AG04449 (cell line): Measurements from ENCODE around the gene HPSE2.

Experiments used
- CTCF ChIA-PET: fragments of 350-600 bp; formaldehyde crosslinking; extraction: SDS; loops from one replicate; lab custom pipeline; 2021; ENCODE audit warnings: antibody characterized with exemption; lab: Yijun Ruan, JAX
- POLR2A ChIA-PET: fragments of 400-600, 350-600 bp; formaldehyde crosslinking; extraction: SDS; loops from one replicate; lab custom pipeline; 2020; ENCODE audit warnings: antibody characterized with exemption, inconsistent platforms; lab: Yijun Ruan, JAX
- DNase-seq: peaks from one replicate; pipeline ENCODE4 v3.0.0-alpha.2; 2010; ENCODE audit warnings: low read depth, low spot score
- H3K4me3 ChIP-seq: 2 replicates; pipeline ENCODE4 v1.5.1; 2011; ENCODE audit warnings: low read depth, mild to moderate bottlenecking, control low read depth, low read length
- TF ChIP-seq, protein P1 (sequence below): IDR thresholded peaks from one replicate; pipeline ENCODE4 v1.5.1; 2011; ENCODE audit warnings: mild to moderate bottlenecking, moderate library complexity, low read length, control low read depth, inconsistent platforms; ENCODE audit not compliant: insufficient read depth; ENCODE audit errors: missing control alignments

Gene HPSE2

DNA sequence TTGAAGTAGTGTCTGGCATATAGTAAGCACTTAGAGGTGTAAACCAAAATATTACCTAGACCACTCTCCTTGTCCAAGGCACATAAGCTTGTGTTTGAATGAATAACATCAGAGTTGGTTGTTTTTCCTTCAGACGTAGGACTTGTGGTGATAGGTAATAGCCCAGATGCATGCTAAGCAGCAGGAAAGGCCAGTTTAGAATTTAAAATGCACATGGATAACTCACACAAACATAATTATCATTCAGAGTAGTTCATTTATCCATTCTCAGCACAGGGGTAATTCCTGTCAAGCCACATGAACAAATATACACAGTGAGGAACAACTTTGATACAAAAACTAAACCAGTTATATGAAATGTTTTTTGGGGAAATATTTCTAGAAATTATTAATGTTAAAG lies 607.9 kb downstream of the HPSE2 start:
- TF ChIP-seq, protein P1, sequence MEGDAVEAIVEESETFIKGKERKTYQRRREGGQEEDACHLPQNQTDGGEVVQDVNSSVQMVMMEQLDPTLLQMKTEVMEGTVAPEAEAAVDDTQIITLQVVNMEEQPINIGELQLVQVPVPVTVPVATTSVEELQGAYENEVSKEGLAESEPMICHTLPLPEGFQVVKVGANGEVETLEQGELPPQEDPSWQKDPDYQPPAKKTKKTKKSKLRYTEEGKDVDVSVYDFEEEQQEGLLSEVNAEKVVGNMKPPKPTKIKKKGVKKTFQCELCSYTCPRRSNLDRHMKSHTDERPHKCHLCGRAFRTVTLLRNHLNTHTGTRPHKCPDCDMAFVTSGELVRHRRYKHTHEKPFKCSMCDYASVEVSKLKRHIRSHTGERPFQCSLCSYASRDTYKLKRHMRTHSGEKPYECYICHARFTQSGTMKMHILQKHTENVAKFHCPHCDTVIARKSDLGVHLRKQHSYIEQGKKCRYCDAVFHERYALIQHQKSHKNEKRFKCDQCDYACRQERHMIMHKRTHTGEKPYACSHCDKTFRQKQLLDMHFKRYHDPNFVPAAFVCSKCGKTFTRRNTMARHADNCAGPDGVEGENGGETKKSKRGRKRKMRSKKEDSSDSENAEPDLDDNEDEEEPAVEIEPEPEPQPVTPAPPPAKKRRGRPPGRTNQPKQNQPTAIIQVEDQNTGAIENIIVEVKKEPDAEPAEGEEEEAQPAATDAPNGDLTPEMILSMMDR: no peak
- H3K4me3 ChIP-seq: no peak overlapping the region
- ChIA-PET POLR2A (no interaction called here), CTCF (no interaction called here)
- DNase-seq: no peak

DNA sequence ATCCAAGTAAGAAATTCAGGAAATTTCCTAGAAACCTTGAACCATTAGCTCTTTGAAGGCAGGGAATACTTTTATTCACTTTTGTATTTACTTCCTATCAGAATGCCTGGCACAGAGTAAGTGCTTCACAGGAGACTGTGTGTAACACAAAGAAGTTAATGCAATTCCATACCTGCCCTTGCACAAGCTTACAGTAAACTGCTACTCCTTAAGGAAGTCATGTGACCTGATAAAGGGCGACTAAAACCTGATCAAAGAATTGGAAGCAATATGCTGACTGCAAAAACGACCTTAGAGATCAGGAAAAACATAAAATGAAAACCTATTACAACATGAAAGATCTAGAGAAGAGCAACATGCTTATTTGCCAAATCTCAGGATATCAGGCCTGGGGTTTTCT lies 610.7 kb downstream of the HPSE2 start:
- TF ChIP-seq, protein P1: no peak
- no peak overlapping the region for H3K4me3 ChIP-seq
- POLR2A ChIA-PET: no interaction called here
- no peak for DNase-seq
- CTCF ChIA-PET: interaction anchor here (1.0 kb wide), 1 partner anchor 37 kb away, joined by 3 read pairs; no protein-coding TSS in a partner anchor

DNA sequence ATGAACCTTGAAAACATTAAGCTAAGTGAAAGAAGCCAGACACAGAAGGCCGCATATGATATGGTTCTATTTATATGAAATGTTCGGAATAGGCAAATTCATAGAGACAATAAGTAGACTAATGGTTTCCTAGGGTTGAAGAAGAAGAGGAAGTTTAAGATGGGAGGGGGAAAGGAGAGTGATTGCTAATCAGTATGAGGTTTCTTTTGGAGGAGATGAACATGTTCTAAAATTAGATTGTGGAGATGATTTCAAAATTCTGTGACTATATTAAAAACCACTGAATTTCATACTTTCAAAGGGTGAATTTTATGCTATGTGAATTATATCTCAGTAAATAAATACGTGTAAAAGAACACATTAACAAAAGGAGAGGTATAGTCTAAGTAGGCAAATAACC lies 612.5 kb downstream of the HPSE2 start:
- ChIA-PET POLR2A (no interaction called here), CTCF (no interaction called here)
- TF ChIP-seq, protein P1: no peak
- DNase-seq: no peak
- H3K4me3 ChIP-seq: no peak overlapping the region

DNA sequence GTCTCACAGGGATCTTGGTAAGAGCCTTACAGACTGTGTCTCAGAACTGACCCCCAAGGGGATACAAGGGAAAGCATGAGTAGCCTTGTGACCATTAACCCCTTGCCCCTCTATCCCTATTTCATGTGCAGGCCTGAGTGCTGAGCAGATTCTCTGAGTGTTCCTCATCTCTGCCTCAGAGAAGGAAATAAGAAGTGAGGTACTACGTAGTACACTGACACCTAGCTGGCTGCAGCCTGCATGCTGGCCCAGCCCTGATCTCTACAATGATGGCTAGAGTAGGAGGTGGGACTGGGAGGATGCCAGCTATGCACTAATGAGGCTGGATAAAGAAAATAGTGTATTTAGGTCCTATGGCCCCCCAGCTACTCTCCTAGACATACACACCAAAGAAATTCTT lies 614.0 kb downstream of the HPSE2 start:
- no peak overlapping the region for H3K4me3 ChIP-seq
- ChIA-PET POLR2A (no interaction called here), CTCF (no interaction called here)
- TF ChIP-seq, protein P1: no peak
- no peak for DNase-seq

DNA sequence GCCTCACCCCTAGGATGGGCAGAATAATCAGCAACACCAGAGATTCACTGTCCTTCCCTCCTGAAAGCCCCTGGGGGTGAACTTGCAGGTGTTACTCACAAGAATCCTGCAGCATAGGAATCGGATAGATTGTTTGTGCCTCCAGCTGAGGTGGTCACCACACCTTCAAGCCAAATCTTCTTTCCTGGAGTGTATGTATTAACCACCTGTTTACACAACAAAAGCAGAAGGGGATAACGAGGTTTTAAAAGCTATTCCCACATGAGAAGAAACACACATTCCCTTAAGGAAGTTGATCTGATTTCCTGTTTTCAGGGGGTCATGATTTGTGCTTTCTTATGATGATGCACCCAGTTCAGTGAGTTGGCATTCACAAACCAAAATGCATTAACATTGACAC lies 615.1 kb downstream of the HPSE2 start:
- TF ChIP-seq, protein P1: no peak
- ChIA-PET POLR2A (no interaction called here), CTCF (no interaction called here)
- no peak overlapping the region for H3K4me3 ChIP-seq
- DNase-seq: no peak

DNA sequence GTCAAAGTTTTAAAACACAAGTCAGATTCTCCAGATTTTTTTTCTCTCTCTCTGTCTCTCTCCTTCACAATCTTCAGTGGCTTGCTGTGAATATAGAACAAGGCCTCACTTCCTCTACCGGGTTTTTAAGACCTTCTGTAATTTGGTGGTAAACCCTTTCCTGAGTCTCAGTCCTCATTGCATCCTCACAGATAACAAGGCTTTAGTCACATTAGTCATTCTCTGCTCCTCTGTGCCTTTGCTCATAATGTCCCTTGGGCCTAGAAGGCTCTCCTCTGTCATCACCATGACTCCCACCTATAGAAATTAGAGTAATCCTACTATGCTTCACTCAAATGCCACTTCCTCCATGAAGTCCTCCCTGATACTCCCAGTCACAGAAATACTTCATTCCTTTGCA lies 616.2 kb downstream of the HPSE2 start:
- TF ChIP-seq, protein P1: no peak
- ChIA-PET POLR2A (no interaction called here), CTCF (no interaction called here)
- no peak for DNase-seq
- no peak overlapping the region for H3K4me3 ChIP-seq
